Measurements from ENCODE around the gene CTDSP1.

DNA sequence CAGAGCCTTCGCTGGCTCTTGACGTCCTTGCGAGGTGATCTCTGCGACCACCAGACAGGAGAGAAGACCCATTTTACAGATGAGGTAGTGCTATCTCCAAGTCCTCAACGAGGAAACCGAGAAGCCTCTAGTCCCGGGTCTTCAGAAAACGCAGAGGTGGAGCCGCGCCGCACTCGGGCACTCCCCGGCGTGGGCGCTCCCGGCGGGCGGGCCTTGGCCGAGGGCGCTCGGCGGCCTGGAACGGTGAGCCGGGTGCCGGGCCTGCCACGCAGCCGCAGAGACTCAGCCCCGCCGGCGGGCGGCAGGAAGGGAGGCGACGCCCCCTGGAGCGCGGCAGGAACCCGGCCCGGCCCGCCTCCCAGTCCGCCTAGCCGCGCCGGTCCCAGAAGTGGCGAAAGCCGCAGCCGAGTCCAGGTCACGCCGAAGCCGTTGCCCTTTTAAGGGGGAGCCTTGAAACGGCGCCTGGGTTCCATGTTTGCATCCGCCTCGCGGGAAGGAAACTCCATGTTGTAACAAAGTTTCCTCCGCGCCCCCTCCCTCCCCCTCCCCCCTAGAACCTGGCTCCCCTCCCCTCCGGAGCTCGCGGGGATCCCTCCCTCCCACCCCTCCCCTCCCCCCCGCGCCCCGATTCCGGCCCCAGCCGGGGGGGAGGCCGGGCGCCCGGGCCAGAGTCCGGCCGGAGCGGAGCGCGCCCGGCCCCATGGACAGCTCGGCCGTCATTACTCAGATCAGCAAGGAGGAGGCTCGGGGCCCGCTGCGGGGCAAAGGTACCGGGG, at the start of gene CTDSP1:
- TF ChIP-seq, protein P1, sequence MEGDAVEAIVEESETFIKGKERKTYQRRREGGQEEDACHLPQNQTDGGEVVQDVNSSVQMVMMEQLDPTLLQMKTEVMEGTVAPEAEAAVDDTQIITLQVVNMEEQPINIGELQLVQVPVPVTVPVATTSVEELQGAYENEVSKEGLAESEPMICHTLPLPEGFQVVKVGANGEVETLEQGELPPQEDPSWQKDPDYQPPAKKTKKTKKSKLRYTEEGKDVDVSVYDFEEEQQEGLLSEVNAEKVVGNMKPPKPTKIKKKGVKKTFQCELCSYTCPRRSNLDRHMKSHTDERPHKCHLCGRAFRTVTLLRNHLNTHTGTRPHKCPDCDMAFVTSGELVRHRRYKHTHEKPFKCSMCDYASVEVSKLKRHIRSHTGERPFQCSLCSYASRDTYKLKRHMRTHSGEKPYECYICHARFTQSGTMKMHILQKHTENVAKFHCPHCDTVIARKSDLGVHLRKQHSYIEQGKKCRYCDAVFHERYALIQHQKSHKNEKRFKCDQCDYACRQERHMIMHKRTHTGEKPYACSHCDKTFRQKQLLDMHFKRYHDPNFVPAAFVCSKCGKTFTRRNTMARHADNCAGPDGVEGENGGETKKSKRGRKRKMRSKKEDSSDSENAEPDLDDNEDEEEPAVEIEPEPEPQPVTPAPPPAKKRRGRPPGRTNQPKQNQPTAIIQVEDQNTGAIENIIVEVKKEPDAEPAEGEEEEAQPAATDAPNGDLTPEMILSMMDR (IDR thresholded peaks at IDR 0.05) = no peak
- TF ChIP-seq, protein P2, sequence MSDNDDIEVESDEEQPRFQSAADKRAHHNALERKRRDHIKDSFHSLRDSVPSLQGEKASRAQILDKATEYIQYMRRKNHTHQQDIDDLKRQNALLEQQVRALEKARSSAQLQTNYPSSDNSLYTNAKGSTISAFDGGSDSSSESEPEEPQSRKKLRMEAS (IDR thresholded peaks at IDR 0.05) = peak; percentile 92
- no peak for TF ChIP-seq RFX5 (IDR thresholded peaks at IDR 0.05)
- peak; percentile 54 for TF ChIP-seq POLR2A (IDR thresholded peaks at IDR 0.05; ENCODE audit: low read length)
- TF ChIP-seq, protein P3, sequence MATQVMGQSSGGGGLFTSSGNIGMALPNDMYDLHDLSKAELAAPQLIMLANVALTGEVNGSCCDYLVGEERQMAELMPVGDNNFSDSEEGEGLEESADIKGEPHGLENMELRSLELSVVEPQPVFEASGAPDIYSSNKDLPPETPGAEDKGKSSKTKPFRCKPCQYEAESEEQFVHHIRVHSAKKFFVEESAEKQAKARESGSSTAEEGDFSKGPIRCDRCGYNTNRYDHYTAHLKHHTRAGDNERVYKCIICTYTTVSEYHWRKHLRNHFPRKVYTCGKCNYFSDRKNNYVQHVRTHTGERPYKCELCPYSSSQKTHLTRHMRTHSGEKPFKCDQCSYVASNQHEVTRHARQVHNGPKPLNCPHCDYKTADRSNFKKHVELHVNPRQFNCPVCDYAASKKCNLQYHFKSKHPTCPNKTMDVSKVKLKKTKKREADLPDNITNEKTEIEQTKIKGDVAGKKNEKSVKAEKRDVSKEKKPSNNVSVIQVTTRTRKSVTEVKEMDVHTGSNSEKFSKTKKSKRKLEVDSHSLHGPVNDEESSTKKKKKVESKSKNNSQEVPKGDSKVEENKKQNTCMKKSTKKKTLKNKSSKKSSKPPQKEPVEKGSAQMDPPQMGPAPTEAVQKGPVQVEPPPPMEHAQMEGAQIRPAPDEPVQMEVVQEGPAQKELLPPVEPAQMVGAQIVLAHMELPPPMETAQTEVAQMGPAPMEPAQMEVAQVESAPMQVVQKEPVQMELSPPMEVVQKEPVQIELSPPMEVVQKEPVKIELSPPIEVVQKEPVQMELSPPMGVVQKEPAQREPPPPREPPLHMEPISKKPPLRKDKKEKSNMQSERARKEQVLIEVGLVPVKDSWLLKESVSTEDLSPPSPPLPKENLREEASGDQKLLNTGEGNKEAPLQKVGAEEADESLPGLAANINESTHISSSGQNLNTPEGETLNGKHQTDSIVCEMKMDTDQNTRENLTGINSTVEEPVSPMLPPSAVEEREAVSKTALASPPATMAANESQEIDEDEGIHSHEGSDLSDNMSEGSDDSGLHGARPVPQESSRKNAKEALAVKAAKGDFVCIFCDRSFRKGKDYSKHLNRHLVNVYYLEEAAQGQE (IDR thresholded peaks at IDR 0.05) = no peak
- TF ChIP-seq HEYL (CRISPR knock-in tag; IDR thresholded peaks at IDR 0.05) = no peak
- TF ChIP-seq, protein P4, sequence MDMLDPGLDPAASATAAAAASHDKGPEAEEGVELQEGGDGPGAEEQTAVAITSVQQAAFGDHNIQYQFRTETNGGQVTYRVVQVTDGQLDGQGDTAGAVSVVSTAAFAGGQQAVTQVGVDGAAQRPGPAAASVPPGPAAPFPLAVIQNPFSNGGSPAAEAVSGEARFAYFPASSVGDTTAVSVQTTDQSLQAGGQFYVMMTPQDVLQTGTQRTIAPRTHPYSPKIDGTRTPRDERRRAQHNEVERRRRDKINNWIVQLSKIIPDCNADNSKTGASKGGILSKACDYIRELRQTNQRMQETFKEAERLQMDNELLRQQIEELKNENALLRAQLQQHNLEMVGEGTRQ (IDR thresholded peaks at IDR 0.05) = no peak
- TF ChIP-seq CEBPB (IDR thresholded peaks at IDR 0.05) = peak in 1 of 2 experiments; percentile 59; a peak in 2 of 4 replicates
- no peak for TF ChIP-seq JUNB (IDR thresholded peaks at IDR 0.05)
- no peak for TF ChIP-seq ZFP36 (IDR thresholded peaks at IDR 0.05; ENCODE audit: borderline replicate concordance, partially characterized antibody)
- TF ChIP-seq EP300 (IDR thresholded peaks at IDR 0.05) = no peak
- TF ChIP-seq, protein P5, sequence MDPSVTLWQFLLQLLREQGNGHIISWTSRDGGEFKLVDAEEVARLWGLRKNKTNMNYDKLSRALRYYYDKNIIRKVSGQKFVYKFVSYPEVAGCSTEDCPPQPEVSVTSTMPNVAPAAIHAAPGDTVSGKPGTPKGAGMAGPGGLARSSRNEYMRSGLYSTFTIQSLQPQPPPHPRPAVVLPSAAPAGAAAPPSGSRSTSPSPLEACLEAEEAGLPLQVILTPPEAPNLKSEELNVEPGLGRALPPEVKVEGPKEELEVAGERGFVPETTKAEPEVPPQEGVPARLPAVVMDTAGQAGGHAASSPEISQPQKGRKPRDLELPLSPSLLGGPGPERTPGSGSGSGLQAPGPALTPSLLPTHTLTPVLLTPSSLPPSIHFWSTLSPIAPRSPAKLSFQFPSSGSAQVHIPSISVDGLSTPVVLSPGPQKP (IDR thresholded peaks at IDR 0.05; ENCODE audit: low read depth, low read length) = no peak
- no peak for TF ChIP-seq ESRRA (IDR thresholded peaks at IDR 0.05; ENCODE audit: borderline replicate concordance, low read length)
- TF ChIP-seq NR3C1 (IDR thresholded peaks at IDR 0.05) = no peak
